Measurements from ENCODE around the gene SLC25A51.

The SLC25A51 gene

DNA sequence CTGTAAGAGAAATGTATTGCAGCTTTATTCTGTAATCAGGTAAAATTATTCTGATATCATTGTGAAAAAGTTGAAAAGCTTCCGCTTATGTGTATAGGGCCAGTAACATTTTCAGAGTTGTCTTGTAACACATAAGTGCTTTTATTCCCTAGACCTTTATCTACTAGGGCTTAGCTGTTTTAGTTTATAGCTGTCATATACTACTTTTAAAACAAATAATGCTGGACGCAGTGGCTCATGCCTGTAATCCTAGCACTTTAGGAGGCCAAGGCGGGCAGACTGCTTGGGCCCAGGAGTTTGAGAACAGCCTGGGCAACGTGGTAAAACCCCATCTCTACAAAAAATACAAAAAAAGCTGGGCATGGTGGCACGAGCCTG lies 33.1 kb downstream of the SLC25A51 start:
- no peak for DNase-seq
- no peak overlapping the region for H3K9ac ChIP-seq (ENCODE audit: low read length)
- H3K36me3 ChIP-seq (replicated peaks; ENCODE audit: insufficient read depth, low read length), result no peaks in the 10 kb centered on the region
- no peaks in the 10 kb centered on the region for H3F3A ChIP-seq (ENCODE audit: insufficient read depth, low read length)
- no peaks in the 10 kb centered on the region for H3K27me3 ChIP-seq (replicated peaks; ENCODE audit: insufficient read depth, low read length)
- TF ChIP-seq, protein P1, sequence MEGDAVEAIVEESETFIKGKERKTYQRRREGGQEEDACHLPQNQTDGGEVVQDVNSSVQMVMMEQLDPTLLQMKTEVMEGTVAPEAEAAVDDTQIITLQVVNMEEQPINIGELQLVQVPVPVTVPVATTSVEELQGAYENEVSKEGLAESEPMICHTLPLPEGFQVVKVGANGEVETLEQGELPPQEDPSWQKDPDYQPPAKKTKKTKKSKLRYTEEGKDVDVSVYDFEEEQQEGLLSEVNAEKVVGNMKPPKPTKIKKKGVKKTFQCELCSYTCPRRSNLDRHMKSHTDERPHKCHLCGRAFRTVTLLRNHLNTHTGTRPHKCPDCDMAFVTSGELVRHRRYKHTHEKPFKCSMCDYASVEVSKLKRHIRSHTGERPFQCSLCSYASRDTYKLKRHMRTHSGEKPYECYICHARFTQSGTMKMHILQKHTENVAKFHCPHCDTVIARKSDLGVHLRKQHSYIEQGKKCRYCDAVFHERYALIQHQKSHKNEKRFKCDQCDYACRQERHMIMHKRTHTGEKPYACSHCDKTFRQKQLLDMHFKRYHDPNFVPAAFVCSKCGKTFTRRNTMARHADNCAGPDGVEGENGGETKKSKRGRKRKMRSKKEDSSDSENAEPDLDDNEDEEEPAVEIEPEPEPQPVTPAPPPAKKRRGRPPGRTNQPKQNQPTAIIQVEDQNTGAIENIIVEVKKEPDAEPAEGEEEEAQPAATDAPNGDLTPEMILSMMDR (IDR thresholded peaks at IDR 0.05; ENCODE audit: low read length), result no peak
- TF ChIP-seq EZH2 (optimal IDR thresholded peaks at IDR 0.05; ENCODE audit: low read depth, low read length) (no peak), EZH2phosphoT487 (IDR thresholded peaks at IDR 0.05; ENCODE audit: low read length) (no peak)
- H3K4me1 ChIP-seq (ENCODE audit: low read length), result no peaks in the 10 kb centered on the region
- no peaks in the 10 kb centered on the region for H3K79me2 ChIP-seq (ENCODE audit: low read length)
- H3K4me3 ChIP-seq (ENCODE audit: low read length), result no peak overlapping the region
- H2AFZ ChIP-seq (ENCODE audit: low read length), result no peak overlapping the region
- H3K4me2 ChIP-seq (ENCODE audit: low read depth, low read length), result no peak overlapping the region
- H4K20me1 ChIP-seq (ENCODE audit: insufficient read depth, low read length), result no peaks in the 10 kb centered on the region; the same call in 1 of the 2 replicates
- H3K27ac ChIP-seq (ENCODE audit: low read length), result no peak overlapping the region
- no peaks in the 10 kb centered on the region for H3K9me3 ChIP-seq (replicated peaks; ENCODE audit: insufficient read depth, low read length)
- no peaks in the 10 kb centered on the region for H3K9me2 ChIP-seq (replicated peaks; ENCODE audit: insufficient read depth, low read length)

DNA sequence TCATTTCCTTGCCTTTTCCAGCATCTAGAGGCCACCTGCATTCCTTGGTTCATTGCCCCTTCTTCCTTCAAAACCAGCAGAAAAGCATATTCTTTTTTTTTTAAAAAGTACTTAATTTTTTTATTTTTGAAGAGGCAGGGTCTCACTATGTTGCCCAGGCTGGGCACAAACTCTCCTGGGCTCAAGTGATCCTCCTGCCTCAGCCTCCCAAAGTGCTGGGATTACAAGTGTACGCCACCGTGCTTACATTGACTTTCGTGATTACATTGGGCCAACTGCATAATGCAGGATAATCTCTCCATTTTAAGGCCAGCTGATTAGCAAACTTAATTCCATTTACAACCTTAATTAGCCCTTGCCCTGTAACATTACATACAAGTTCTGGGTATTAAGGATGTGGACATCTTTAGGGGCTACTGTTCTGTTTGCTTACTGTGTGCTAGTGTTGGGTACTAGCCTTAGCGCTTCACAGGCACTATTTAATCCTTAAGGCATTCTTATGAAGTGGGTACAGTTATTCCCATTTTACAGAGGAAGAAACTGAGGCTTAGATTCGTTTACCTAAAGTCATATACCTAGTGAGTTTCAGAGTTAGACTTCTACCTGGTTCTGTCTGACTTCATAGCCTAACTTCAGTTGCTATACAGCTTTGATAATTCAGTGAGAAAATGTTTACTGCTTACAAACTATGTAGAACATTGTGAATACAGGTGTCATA lies 33.7 kb downstream of the SLC25A51 start:
- TF ChIP-seq, protein P1 (IDR thresholded peaks at IDR 0.05; ENCODE audit: low read length), result no peak
- TF ChIP-seq EZH2 (optimal IDR thresholded peaks at IDR 0.05; ENCODE audit: low read depth, low read length), result no peak
- no peak for TF ChIP-seq EZH2phosphoT487 (IDR thresholded peaks at IDR 0.05; ENCODE audit: low read length)
- no peak overlapping the region for H2AFZ ChIP-seq (ENCODE audit: low read length)
- no peaks in the 10 kb centered on the region for H3K36me3 ChIP-seq (replicated peaks; ENCODE audit: insufficient read depth, low read length)
- DNase-seq, result no peak
- no peaks in the 10 kb centered on the region for H3K27me3 ChIP-seq (replicated peaks; ENCODE audit: insufficient read depth, low read length)
- H3K79me2 ChIP-seq (ENCODE audit: low read length), result no peaks in the 10 kb centered on the region
- no peaks in the 10 kb centered on the region for H3K4me1 ChIP-seq (ENCODE audit: low read length)
- no peak overlapping the region for H3K4me3 ChIP-seq (ENCODE audit: low read length)
- H3K4me2 ChIP-seq (ENCODE audit: low read depth, low read length), result no peak overlapping the region
- H3K9me3 ChIP-seq (replicated peaks; ENCODE audit: insufficient read depth, low read length), result no peaks in the 10 kb centered on the region
- H3F3A ChIP-seq (ENCODE audit: insufficient read depth, low read length), result no peaks in the 10 kb centered on the region
- H3K27ac ChIP-seq (ENCODE audit: low read length), result no peak overlapping the region
- no peaks in the 10 kb centered on the region; the same call in 1 of the 2 replicates for H4K20me1 ChIP-seq (ENCODE audit: insufficient read depth, low read length)
- no peaks in the 10 kb centered on the region for H3K9me2 ChIP-seq (replicated peaks; ENCODE audit: insufficient read depth, low read length)
- H3K9ac ChIP-seq (ENCODE audit: low read length), result no peak overlapping the region

DNA sequence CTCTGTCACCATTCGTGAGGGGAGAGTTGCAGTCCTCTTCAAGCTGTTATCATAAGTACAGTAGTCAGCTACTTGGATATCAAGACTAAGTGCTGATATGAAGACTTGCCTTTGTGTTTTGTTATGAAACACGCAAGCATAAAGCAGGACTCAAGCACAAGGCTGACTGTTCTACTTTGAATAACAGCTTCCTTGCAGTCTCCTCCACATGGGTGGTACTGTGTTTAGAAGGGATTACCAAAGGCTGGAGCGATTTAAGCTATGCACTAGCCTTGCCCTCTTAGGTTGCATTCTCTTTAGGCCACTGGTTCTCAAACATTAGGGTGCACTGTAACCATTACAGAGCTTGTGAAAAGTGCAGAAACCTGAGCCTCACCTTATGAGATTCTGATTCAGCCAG lies 41.4 kb downstream of the SLC25A51 start:
- H3K4me3 ChIP-seq (ENCODE audit: low read length), result no peak overlapping the region
- H3F3A ChIP-seq (ENCODE audit: insufficient read depth, low read length), result no peaks in the 10 kb centered on the region
- no peaks in the 10 kb centered on the region for H3K4me1 ChIP-seq (ENCODE audit: low read length)
- H3K4me2 ChIP-seq (ENCODE audit: low read depth, low read length), result no peak overlapping the region
- H3K27me3 ChIP-seq (replicated peaks; ENCODE audit: insufficient read depth, low read length), result no peaks in the 10 kb centered on the region
- DNase-seq, result no peak
- no peak overlapping the region for H2AFZ ChIP-seq (ENCODE audit: low read length)
- TF ChIP-seq EZH2 (optimal IDR thresholded peaks at IDR 0.05; ENCODE audit: low read depth, low read length) (no peak), EZH2phosphoT487 (IDR thresholded peaks at IDR 0.05; ENCODE audit: low read length) (no peak)
- TF ChIP-seq, protein P1 (IDR thresholded peaks at IDR 0.05; ENCODE audit: low read length), result no peak
- H3K9ac ChIP-seq (ENCODE audit: low read length), result no peak overlapping the region
- no peaks in the 10 kb centered on the region; the same call in 1 of the 2 replicates for H3K36me3 ChIP-seq (replicated peaks; ENCODE audit: insufficient read depth, low read length)
- H3K9me2 ChIP-seq (replicated peaks; ENCODE audit: insufficient read depth, low read length), result no peaks in the 10 kb centered on the region
- H3K27ac ChIP-seq (ENCODE audit: low read length), result no peak overlapping the region
- no peaks in the 10 kb centered on the region for H3K9me3 ChIP-seq (replicated peaks; ENCODE audit: insufficient read depth, low read length)
- no peaks in the 10 kb centered on the region for H4K20me1 ChIP-seq (ENCODE audit: insufficient read depth, low read length)
- H3K79me2 ChIP-seq (ENCODE audit: low read length), result no peaks in the 10 kb centered on the region
